Activated T-cell treated with anti-CD3 and anti-CD28 coated beads for 1 hour (primary cell): ENCODE results near the gene TSPAN14.
A peak's percentile ranks its signal among the peaks of the same experiment; 100 is the strongest.
"Not testable (repeated sequence)": the region's sequence is repeated elsewhere in the genome, so short reads cannot be mapped to it uniquely, and the experiment has no call there.

Source experiments
- DNase-seq: peaks from one replicate; pipeline ENCODE4 v3.0.0-alpha.2; 2020; ENCODE audit warnings: low read depth

The TSPAN14 gene, protein sequence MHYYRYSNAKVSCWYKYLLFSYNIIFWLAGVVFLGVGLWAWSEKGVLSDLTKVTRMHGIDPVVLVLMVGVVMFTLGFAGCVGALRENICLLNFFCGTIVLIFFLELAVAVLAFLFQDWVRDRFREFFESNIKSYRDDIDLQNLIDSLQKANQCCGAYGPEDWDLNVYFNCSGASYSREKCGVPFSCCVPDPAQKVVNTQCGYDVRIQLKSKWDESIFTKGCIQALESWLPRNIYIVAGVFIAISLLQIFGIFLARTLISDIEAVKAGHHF

GRCh38 chr10:80453842-80454512, at the start of gene TSPAN14:
TSS of gene TSPAN14 (plus strand) at chr10:80454310. CDS start at chr10:80489234, 34,924 bp downstream.
- peak; percentile 68 for DNase-seq

DNA sequence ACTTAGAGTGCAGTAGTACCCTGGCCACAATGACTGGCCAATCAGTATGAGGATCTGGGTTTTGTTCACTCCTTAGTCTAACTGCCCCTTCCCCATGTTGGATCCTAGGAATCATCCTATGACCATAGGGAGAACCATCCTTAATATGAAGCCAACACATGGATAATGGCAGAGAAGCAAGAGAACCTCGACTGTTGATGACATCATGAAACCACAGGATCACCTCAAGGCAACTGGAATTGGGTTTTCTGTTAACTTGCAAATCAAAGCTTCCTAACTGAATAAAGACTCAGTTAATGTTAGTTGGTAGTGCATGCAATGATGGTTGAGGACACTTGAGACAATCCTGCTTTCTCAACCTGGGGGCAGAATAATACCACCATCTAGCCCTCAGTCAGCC, 49.1 kb upstream of the TSPAN14 start:
- no peak for DNase-seq

GRCh38 chr10:80405626-80406025, 48.5 kb upstream of the TSPAN14 start:
- no peak for DNase-seq

DNA sequence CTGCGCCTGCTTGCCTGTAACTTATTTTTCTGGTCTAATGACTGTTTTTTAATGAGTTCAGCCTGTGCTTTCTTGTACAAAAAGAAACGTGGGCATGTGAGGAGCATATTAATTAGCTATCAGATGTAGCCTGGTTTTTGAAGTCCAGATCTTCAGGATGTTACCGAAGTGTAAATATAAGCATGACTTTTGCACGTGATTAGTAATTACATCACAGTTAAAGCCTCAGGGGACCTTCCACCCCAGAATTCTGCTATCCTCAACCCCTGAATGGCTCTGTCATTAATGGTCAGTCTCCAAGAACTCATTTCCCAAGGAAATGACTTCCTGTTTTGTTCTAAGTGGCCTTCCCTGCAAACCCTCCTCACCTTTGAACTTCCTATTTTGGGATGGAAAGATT, 47.9 kb upstream of the TSPAN14 start:
- DNase-seq = no peak

DNA sequence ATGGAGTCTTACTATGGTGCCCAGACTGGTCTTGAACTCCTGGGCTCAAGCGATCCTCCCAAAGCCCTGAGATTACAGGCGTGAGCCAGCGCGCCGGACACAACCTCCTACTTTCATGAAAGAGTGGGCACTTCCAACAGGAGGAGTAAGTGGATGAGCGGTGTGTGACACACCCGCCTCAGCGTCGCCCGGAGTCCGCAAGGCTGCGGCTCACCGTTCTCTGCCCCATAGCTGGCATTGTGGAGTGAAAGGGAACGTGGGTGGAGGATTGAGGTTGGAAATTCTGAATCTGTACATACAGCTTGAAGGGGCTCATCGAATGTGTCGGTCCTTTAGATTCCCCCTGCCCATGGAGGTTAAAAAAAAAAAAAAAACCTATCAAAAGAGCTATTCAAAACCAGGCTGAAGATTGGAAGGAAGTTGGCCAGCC, 46.3 kb upstream of the TSPAN14 start:
- peak; percentile 4 for DNase-seq

- peak; percentile 71 for DNase-seq
Observed at GRCh38 chr10:80408242-80409101, 45.6 kb upstream of the TSPAN14 start, which contains the start of gene PRXL2A. TSS of gene PRXL2A (plus strand) at chr10:80408551. CDS start at chr10:80420468, 11,917 bp downstream.

GRCh38 chr10:80409121-80409520, 45.0 kb upstream of the TSPAN14 start:
- DNase-seq = no peak

DNA sequence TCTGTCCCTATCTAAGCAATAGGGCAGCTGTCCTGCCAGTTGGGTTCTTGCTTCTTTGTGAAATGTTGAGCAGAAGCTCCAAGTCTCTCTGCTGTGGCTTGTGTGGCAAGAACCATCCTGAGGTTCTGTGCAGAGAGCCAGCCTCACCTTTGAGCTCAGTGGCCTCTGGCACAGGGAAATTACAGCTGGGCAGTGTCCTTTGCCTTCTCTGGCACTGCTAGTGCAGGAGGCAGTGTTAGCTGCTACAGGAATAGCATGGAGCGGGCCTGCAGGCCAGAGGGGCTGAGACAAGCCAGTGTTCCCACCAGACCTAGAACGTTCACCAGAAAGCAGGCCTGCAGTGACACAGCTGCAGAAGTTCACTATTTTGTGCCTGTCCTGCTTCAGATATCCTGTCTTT, 44.0 kb upstream of the TSPAN14 start:
- DNase-seq = no peak

DNA sequence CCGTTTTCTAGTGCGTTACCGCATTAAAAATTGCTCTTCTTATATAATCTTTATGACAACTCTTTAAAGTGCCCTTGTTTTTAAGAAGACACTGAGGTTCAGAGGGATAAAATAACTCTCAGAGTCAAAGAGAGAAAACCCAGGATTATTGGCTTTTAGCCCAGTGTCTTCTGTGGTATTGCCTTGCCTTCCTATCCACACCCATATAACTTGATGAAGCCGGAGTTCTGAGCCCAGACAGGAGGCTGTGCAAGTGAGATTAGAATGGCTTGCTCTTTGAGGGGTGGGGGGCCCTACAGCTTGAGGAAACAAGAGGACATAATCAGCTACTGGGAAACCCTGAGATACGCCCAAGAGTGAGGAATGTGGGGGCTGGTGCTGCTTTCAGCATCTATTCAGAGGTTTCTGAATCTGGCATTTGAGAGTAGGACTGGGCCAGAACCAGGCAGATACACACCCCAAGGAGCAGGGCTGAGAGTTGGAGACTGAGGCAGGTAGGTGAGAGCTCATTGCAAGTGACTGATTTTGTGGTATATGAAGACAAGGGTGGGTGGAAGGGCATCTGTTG, 43.4 kb upstream of the TSPAN14 start:
- no peak for DNase-seq

- DNase-seq = no peak
Observed at GRCh38 chr10:80411267-80411668, 42.8 kb upstream of the TSPAN14 start.

DNA sequence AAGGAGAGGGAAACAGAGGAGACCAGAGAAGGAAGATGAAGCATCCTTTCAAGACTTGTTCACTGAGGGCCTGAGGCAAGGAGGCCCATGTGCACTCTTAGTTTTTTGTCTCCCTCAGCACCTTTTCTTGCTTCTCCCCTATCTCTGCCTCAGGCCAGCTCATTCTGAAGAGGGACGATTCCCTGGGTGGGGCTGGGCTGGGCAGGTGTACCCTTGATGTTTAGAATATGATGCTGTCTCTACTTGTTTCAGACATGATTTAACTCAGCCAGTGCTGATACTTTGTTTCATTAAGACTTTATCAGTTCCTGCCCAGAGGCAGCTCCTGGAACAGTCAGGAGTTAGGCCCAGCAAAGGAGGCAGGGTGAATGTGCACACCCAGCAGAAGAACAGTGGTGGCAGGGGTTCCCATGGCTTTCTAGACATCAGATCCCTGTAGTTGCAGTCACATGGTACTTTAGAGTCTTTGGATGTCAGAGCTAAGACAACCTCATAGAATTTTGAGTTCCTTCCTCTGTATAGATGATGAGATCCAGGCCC, 42.4 kb upstream of the TSPAN14 start:
- DNase-seq = no peak

- no peak for DNase-seq
Observed at GRCh38 chr10:80412486-80412885, 41.6 kb upstream of the TSPAN14 start.

DNA sequence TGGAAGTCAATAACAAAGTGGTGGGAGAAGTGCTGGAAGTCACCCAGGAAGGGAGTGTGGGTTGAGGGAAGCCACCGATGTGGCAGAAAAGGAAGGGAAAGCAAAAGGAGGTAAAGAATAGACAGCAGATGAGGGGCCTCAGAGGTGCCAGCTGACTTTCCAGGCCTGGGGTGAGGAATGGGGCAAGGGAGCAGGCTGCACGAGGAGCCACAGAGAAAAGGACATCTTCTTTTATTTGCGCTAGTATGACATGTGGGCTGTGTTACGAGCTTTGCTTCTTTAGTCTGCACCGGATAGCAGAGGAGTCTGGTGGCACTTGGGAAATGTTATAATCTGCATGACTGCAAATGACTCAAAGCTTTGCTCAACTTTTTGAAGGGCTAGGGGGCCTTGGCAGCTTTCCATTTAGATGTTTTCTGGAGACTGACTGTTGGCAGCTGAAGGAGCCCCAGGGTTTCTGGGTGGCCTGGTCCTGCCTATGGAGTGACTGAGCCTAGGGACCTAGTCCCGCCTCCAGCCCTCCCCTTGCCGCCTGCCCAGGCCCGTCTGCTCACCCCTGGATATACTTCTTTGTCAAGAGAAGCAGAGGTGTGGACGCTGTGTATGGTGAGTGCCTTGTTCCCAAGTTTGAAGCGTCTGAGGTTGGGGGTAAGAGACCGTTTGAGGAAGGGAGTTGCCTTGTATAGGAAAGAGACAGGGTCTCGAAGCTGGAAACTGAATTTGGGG, 40.7 kb upstream of the TSPAN14 start:
- no peak for DNase-seq

DNA sequence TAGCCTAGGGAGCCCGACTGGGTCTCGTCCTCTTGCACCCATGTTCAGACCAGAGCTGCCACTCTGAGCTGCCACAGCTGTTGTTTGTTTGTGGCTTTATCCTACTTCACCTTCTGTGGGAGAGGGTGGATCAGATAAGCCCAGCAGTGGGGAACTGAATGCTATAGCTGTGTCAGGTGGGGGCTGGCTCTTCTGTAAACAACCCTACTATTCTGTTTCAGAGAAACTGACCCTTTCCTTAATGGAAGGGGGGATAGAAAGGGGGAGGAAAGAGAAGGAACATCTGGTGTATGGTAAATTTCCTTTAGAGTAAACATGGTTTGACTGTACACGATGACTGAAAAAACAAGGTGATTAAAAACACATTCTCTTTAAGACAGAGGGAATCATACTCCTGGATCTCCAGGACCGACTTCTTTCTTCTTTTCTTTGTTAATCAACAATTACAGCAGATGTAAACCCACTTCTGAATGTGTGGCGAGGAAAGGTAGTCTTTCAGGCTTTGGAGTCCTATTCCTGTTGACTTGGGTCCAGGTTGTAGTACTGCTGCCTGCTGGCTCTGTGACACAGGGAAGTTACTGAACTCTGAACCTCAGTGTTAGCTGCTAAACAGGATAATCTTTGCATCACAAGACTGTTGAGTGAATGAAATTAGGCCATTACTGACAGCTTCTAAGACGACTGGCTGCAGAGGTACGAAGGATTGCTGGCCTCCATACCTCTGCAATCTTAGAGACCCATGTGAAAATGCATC, 39.8 kb upstream of the TSPAN14 start:
- DNase-seq = no peak

- DNase-seq = no peak
Observed at GRCh38 chr10:80415734-80416478, 38.2 kb upstream of the TSPAN14 start.

GRCh38 chr10:80416479-80417098, 37.5 kb upstream of the TSPAN14 start:
- DNase-seq = no peak

DNA sequence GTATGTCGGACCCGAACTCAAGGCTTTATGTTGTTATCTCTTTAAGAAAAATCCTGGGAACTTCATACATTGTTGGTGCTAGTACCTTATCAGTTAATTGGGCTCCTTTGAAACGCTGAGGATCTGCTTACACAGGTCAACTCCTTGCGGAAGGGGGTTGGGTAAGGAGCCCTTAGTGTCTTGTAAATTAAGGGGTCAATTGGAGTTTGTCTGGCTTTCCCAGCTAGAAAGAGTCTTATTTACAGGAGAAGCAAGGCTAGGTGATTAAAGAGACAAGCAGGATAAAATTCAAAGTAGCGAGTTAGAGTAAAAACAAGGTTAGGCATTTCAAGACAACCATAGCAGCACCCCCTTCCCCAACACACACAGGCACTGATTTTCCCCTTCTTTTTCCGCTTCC, 36.9 kb upstream of the TSPAN14 start:
- DNase-seq = not testable (repeated sequence)

- DNase-seq = no peak
Observed at GRCh38 chr10:80421050-80421706, 32.9 kb upstream of the TSPAN14 start.
